Thyroid gland (tissue), 4 donors: ENCODE results near the gene CCDC88B. TPM values are rescaled to one million over a fixed set of nuclear protein-coding genes. Genes with fewer than 3 reads are reported as not detected.

Source experiments
- DNase-seq, 2 donors: peaks; one replicate each; pipeline ENCODE4 v3.0.0-alpha.2; 2019
- H3K27ac ChIP-seq, 3 donors: fragments of 200-600 bp; sonication (generic); 1 replicate in 2 of 3; 2 replicates in 1 of 3; pipeline ENCODE4 v1.5.1; 2016 to 2019; ENCODE audit warnings: mild to moderate bottlenecking in 1 of 3, moderate library complexity in 1 of 3
- H3K27me3 ChIP-seq: fragments of 200-600 bp; sonication (generic); one replicate; pipeline ENCODE4 v1.5.1; 2019
- H3K36me3 ChIP-seq, 2 donors: fragments of 200-600 bp; sonication (generic); one replicate each; pipeline ENCODE4 v1.5.1; 2016 to 2019
- H3K4me1 ChIP-seq, 2 donors: fragments of 200-600 bp; sonication (generic); one replicate each; pipeline ENCODE4 v1.5.1; 2017 to 2019
- H3K4me3 ChIP-seq, 3 donors: fragments of 200-600 bp; sonication (generic); replicated peaks in 1 of 3; 1 replicate in 2 of 3; 2 replicates in 1 of 3; pipeline ENCODE4 v1.5.1; 2016; ENCODE audit warnings: mild to moderate bottlenecking in 1 of 3
- H3K9me3 ChIP-seq: fragments of 200-600 bp; sonication (generic); one replicate; pipeline ENCODE4 v1.5.1; 2017
- POLR2A ChIP-seq, 2 donors: fragments of 450-650 bp; IDR thresholded peaks; one replicate each; pipeline ENCODE4 v1.6.1; 2017; ENCODE audit warnings: antibody characterized with exemption in 2 of 2, mild to moderate bottlenecking in 2 of 2, moderate library complexity in 1 of 2
- whole genome bisulfite sequencing, 2 donors: methylation state at CpG; one replicate each; pipeline ENCODE4 v1.1.5; 2017; 5-methylcytosine and 5-hydroxymethylcytosine counted together
- intact Hi-C: fragments of 100-400 bp; cut with DNase I; formaldehyde crosslinking; loops from one replicate; pipeline ENCODE4 v1.15.1; 2023
- total RNA-seq, 4 donors: library from RNA; depleted of rRNA; stranded (reverse); fragments of >200 nt; gene quantifications; one replicate each; pipeline ENCODE4 v1.2.3, GENCODE V29; 2016
- TF ChIP-seq, protein P1 (sequence below), 6 experiments: fragments of 200-600 bp in 3 of 6; fragments of 450-650 bp in 3 of 6; sonication (generic) in 3 of 6; IDR thresholded peaks; one replicate each; pipeline ENCODE4 v1.5.1; 2016 to 2019; ENCODE audit warnings: antibody characterized with exemption in 6 of 6, mild to moderate bottlenecking in 2 of 6, inconsistent platforms in 1 of 6, moderate library complexity in 1 of 6

Gene CCDC88B
- total RNA-seq, 4 donors from 2014 or later = 2.8 to 7.0 (median 3.6) TPM

- no peaks in the 10 kb centered on the region for H3K9me3 ChIP-seq
- peak; percentile 91 to 93 for DNase-seq
- H3K27me3 ChIP-seq = no peaks in the 10 kb centered on the region
- peak overlapping the region in 1 of 3 donors; percentile 28 for H3K27ac ChIP-seq
- peaks cover 0 to 20% of the 10 kb centered on the region in 2 donors for H3K4me1 ChIP-seq
- H3K4me3 ChIP-seq = no peak overlapping the region
- TF ChIP-seq POLR2A (IDR thresholded peaks at IDR 0.05) = peak in 1 of 2 donors; percentile 58
- TF ChIP-seq, protein P1, sequence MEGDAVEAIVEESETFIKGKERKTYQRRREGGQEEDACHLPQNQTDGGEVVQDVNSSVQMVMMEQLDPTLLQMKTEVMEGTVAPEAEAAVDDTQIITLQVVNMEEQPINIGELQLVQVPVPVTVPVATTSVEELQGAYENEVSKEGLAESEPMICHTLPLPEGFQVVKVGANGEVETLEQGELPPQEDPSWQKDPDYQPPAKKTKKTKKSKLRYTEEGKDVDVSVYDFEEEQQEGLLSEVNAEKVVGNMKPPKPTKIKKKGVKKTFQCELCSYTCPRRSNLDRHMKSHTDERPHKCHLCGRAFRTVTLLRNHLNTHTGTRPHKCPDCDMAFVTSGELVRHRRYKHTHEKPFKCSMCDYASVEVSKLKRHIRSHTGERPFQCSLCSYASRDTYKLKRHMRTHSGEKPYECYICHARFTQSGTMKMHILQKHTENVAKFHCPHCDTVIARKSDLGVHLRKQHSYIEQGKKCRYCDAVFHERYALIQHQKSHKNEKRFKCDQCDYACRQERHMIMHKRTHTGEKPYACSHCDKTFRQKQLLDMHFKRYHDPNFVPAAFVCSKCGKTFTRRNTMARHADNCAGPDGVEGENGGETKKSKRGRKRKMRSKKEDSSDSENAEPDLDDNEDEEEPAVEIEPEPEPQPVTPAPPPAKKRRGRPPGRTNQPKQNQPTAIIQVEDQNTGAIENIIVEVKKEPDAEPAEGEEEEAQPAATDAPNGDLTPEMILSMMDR (IDR thresholded peaks at IDR 0.05) = peak in 4 of 6 experiments; percentile 15 to 59 (median 50)
- no peaks in the 10 kb centered on the region for H3K36me3 ChIP-seq
- 21 to 42% methylated on average over 16 to 33 of the region's 55 CpGs for WGBS, 2 donors
- intact Hi-C loops = no loop called here
Observed at GRCh38 chr11:64341851-64342791, 2.1 kb downstream of the CCDC88B start.

DNA sequence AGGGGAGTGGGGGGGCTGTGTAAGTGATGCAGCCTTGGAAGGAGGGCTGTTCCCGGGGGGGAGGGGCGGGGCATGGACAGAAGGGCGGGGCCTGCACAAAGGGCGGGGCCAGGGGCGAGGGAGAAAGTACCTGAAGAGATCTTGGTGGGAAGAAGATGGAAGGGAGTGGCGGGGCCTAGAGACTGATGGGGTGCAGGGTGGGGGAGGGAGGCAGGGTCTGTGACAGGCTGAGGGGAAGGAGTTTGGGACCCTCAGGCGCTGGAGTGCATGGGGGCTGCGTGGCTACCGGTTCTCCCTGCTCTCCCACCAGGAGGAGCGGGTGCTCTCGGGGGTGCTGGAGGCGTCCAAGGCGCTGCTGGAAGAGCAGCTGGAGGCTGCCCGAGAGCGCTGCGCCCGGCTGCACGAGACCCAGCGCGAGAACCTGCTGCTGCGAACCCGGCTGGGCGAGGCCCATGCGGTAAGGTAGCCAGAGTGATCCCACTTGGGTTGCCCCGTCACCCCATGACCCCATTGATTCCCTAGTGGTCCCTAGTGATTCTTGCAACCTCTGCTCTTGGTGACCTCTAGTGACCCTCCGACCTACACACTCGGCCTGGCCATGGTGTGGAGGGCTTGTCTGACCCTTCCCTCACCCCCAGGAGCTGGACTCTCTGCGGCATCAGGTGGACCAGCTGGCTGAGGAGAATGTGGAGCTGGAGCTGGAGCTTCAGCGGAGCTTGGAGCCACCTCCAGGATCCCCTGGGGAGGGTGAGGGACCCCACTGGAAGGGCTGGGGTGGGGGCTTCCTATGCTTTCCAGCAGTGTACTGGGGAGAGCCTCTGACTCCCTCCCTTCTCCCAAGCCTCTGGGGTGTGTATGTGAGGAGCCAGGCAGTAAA, 3.1 kb downstream of the CCDC88B start:
- TF ChIP-seq POLR2A (IDR thresholded peaks at IDR 0.05) = no peak
- TF ChIP-seq, protein P1 (IDR thresholded peaks at IDR 0.05) = no peak
- intact Hi-C loops = no loop called here
- Histone ChIP-seq H3K9me3 (no peaks in the 10 kb centered on the region), H3K27ac (no peak overlapping the region), H3K4me3 (no peak overlapping the region), H3K36me3 (no peaks in the 10 kb centered on the region), H3K27me3 (no peaks in the 10 kb centered on the region), H3K4me1 (peaks cover 0 to 20% of the 10 kb centered on the region in 2 donors)
- 42 to 71% methylated on average over 12 to 26 of the region's 29 CpGs for WGBS, 2 donors
- no peak for DNase-seq

DNA sequence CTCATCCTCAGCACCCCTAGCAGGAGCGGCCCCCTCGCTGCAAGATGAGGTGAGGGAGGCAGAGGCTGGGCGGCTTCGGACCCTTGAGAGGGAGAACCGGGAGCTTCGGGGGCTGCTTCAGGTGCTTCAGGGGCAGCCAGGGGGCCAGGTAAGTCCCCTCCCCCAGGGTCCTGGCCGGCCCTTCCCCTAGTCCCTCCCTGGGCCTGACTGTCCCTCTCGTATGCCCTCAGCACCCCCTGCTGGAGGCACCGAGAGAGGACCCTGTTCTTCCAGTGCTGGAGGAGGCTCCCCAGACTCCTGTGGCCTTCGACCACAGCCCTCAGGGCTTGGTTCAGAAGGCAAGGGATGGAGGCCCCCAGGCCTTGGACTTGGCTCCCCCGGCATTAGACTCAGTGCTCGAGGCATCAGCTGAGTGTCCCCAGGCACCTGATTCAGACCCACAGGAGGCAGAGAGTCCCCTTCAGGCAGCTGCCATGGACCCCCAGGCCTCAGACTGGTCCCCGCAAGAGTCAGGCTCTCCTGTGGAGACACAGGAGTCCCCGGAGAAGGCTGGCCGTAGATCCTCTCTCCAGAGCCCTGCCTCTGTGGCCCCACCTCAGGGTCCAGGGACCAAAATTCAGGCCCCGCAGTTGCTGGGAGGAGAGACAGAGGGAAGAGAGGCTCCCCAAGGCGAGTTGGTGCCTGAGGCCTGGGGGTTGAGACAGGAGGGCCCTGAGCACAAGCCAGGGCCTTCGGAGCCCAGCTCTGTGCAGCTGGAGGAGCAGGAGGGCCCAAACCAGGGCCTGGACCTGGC, 4.0 kb downstream of the CCDC88B start:
- Histone ChIP-seq H3K4me1 (peaks cover 0 to 17% of the 10 kb centered on the region in 2 donors), H3K4me3 (no peak overlapping the region), H3K27me3 (no peaks in the 10 kb centered on the region), H3K36me3 (no peaks in the 10 kb centered on the region), H3K27ac (no peak overlapping the region), H3K9me3 (no peaks in the 10 kb centered on the region)
- DNase-seq = no peak
- intact Hi-C loops = no loop called here
- 76 to 84% methylated on average over 6 to 9 of the region's 18 CpGs for WGBS, 2 donors
- TF ChIP-seq, protein P1 (IDR thresholded peaks at IDR 0.05) = no peak
- no peak for TF ChIP-seq POLR2A (IDR thresholded peaks at IDR 0.05)

- no peaks in the 10 kb centered on the region for H3K27me3 ChIP-seq
- no peak overlapping the region for H3K4me3 ChIP-seq
- no peak overlapping the region for H3K27ac ChIP-seq
- TF ChIP-seq, protein P1 (IDR thresholded peaks at IDR 0.05) = no peak
- TF ChIP-seq POLR2A (IDR thresholded peaks at IDR 0.05) = no peak
- intact Hi-C loops = no loop called here
- H3K9me3 ChIP-seq = no peaks in the 10 kb centered on the region
- H3K36me3 ChIP-seq = no peaks in the 10 kb centered on the region
- 94 to 96% methylated on average over 25 to 26 of the region's 28 CpGs for WGBS, 2 donors
- no peak for DNase-seq
- peaks cover 0 to 17% of the 10 kb centered on the region in 2 donors for H3K4me1 ChIP-seq
Observed at GRCh38 chr11:64344787-64345186, 4.8 kb downstream of the CCDC88B start.
